Erythroblast (primary cell): ENCODE measurements around the gene GALNT7.

Source experiments
- GATA1 ChIP-seq: IDR thresholded peaks from 2 replicates; pipeline ENCODE4 v1.6.1; 2011; ENCODE audit warnings: low read depth, mild to moderate bottlenecking, control low read depth, low read length, moderate library complexity
- POLR2A ChIP-seq: IDR thresholded peaks from 2 replicates; pipeline ENCODE4 v1.6.1; 2011; ENCODE audit warnings: mild to moderate bottlenecking, low read length

DNA sequence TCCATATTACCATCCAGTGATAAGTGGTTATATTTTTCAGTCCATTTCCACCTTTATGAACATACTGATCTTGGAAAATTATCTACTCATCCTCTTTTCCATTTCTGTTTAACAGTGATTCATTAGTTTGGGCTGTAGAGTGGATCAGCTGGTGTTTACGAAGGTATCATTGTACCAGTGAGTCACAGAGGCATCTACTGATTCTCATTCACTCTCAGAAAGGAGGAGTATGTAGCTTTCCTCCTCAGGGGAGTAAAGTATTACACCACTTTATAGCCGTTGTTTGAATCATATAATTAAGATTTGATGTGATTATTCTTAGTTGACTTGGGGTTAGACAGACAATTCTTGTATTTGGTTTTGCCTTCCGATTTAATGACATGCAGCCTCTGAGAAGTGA lies 74.7 kb downstream of the GALNT7 start:
- TF ChIP-seq POLR2A (no peak), GATA1 (no peak)
